A673 (cell line): ENCODE results near the gene JPT1. TPM values are rescaled to one million over a fixed set of nuclear protein-coding genes. Genes with fewer than 3 reads are reported as not detected.

Experiments used
- BruUV-seq: library from RNA; stranded (reverse); fragments of 400-500 nt; replicated peaks from 2 replicates; lab custom pipeline; 2021; lab: Mats Ljungman, UMichigan
- CTCF ChIA-PET: fragments of 300-600 bp; sonication (Branson Sonifier 250); formaldehyde crosslinking; loops from one replicate; lab custom pipeline; 2022; ENCODE audit warnings: antibody characterized with exemption; lab: Charles Lee
- POLR2A ChIA-PET: fragments of 300-600 bp; sonication (Branson Sonifier 250); formaldehyde crosslinking; loops from one replicate; lab custom pipeline; 2022; ENCODE audit warnings: antibody characterized with exemption; ENCODE audit not compliant: low non-redundant PET; lab: Charles Lee
- DNase-seq: peaks from one replicate; pipeline ENCODE4 v3.0.0-alpha.2; 2015; ENCODE audit warnings: low spot score
- H3K27ac ChIP-seq: fragments of 200-600 bp; sonication (generic); 2 replicates; pipeline ENCODE4 v1.5.1; 2016; ENCODE audit warnings: mixed run types, low read depth, mild to moderate bottlenecking, mixed read lengths, antibody characterized with exemption, low read length; ENCODE audit not compliant: poor library complexity, severe bottlenecking
- H3K27me3 ChIP-seq: fragments of 200-600 bp; sonication (generic); replicated peaks from 2 replicates; pipeline ENCODE4 v1.6.1; 2017; ENCODE audit warnings: mixed run types, low read depth, mild to moderate bottlenecking, mixed read lengths, antibody characterized with exemption, low read length; ENCODE audit not compliant: insufficient read depth, poor library complexity
- H3K36me3 ChIP-seq: fragments of 200-600 bp; sonication (generic); 2 replicates; pipeline ENCODE4 v1.6.1; 2016; ENCODE audit warnings: mixed run types, mild to moderate bottlenecking, mixed read lengths, antibody characterized with exemption, low read length; ENCODE audit not compliant: insufficient read depth, poor library complexity, severe bottlenecking
- H3K4me1 ChIP-seq: fragments of 200-600 bp; sonication (generic); 2 replicates; pipeline ENCODE4 v1.6.1; 2017; ENCODE audit warnings: mixed run types, mild to moderate bottlenecking, mixed read lengths, antibody characterized with exemption, low read length; ENCODE audit not compliant: insufficient read depth, poor library complexity, severe bottlenecking
- H3K4me3 ChIP-seq: fragments of 200-600 bp; sonication (generic); 2 replicates; pipeline ENCODE4 v1.5.1; 2016; ENCODE audit warnings: low read depth, mixed run types, mild to moderate bottlenecking, mixed read lengths, low read length; ENCODE audit not compliant: poor library complexity, severe bottlenecking
- H3K9me3 ChIP-seq: fragments of 200-600 bp; sonication (generic); 2 replicates; pipeline ENCODE4 v1.6.1; 2016; ENCODE audit warnings: mixed run types, low read depth, mild to moderate bottlenecking, mixed read lengths, antibody characterized with exemption, low read length; ENCODE audit not compliant: poor library complexity, severe bottlenecking
- CTCF ChIP-seq: fragments of 300-800, 200-600 bp; sonication (generic); conservative IDR thresholded peaks from 2 replicates; pipeline ENCODE4 v1.5.1; 2017; ENCODE audit warnings: low read depth, mild to moderate bottlenecking, antibody characterized with exemption, low read length, moderate library complexity, mixed read lengths
- EZH2 ChIP-seq: fragments of 200-600 bp; sonication (generic); IDR thresholded peaks from 2 replicates; pipeline ENCODE4 v1.6.1; 2017; ENCODE audit warnings: borderline replicate concordance, low read depth, mild to moderate bottlenecking, mixed read lengths, antibody characterized with exemption, low read length; ENCODE audit not compliant: poor library complexity, severe bottlenecking
- intact Hi-C: fragments of 100-400 bp; cut with micrococcal nuclease; formaldehyde crosslinking; loops from one replicate; pipeline ENCODE4 v1.10.0; 2022; ENCODE audit not compliant: unreplicated experiment
- total RNA-seq: library from RNA; stranded (reverse); gene quantifications from 2 replicates; pipeline ENCODE4 v1.2.3, GENCODE V29; 2021

JPT1 gene
- total RNA-seq, 1 experiment from 2014 or later = 526 TPM

GRCh38 chr17:75109407-75110233 is 44.7 kb downstream of the JPT1 start, which contains the start of gene ARMC7:
ARMC7 (plus strand) TSS chr17:75109969; CDS start chr17:75110289, 320 bp downstream.
- Histone ChIP-seq H3K27me3 (no peaks in the 10 kb centered on the region), H3K36me3 (no peaks in the 10 kb centered on the region), H3K4me3 (peak within 1 kb of the TSS; percentile 74), H3K4me1 (peaks cover 12% of the 10 kb centered on the region), H3K27ac (peak within 1 kb of the TSS; percentile 43), H3K9me3 (no peaks in the 10 kb centered on the region)
- DNase-seq = peak; percentile 88
- intact Hi-C loops = loop anchor here (10.0 kb wide), 1 partner anchor 145 kb away; no protein-coding TSS in a partner anchor
- TF ChIP-seq EZH2 (no peak), CTCF (no peak)
- CTCF ChIA-PET = interaction anchor here (0.9 kb wide), 1 partner anchor 131 kb away, joined by 3 read pairs; no protein-coding TSS in a partner anchor
- BruUV-seq = no TSS peak
- POLR2A ChIA-PET = interaction anchor here (0.5 kb wide), 1 partner anchor 9 kb away, joined by 5 read pairs; no protein-coding TSS in a partner anchor

- no peak for DNase-seq
- H3K4me1 ChIP-seq = peaks cover 10% of the 10 kb centered on the region
- no TSS peak for BruUV-seq
- no peak for TF ChIP-seq EZH2
- no peak for TF ChIP-seq CTCF
- H3K4me3 ChIP-seq = peak overlapping the region; percentile 74
- no peaks in the 10 kb centered on the region for H3K36me3 ChIP-seq
- H3K27me3 ChIP-seq = no peaks in the 10 kb centered on the region
- no peak overlapping the region for H3K27ac ChIP-seq
- no peaks in the 10 kb centered on the region for H3K9me3 ChIP-seq
- POLR2A ChIA-PET = no interaction called here
- intact Hi-C loops = no loop called here
- CTCF ChIA-PET = interaction anchor here (0.9 kb wide), 1 partner anchor 132 kb away, joined by 3 read pairs; no protein-coding TSS in a partner anchor
These were observed 45.3 kb downstream of the JPT1 start for GRCh38 chr17:75109046-75109406.

GRCh38 chr17:75108193-75108592 is 46.1 kb downstream of the JPT1 start:
- no peaks in the 10 kb centered on the region for H3K36me3 ChIP-seq
- H3K27ac ChIP-seq = no peak overlapping the region
- no peak overlapping the region for H3K4me3 ChIP-seq
- DNase-seq = no peak
- POLR2A ChIA-PET = no interaction called here
- BruUV-seq = no TSS peak
- CTCF ChIA-PET = no interaction called here
- H3K27me3 ChIP-seq = no peaks in the 10 kb centered on the region
- peaks cover 10% of the 10 kb centered on the region for H3K4me1 ChIP-seq
- intact Hi-C loops = no loop called here
- H3K9me3 ChIP-seq = no peaks in the 10 kb centered on the region
- TF ChIP-seq EZH2 (no peak), CTCF (no peak)
